Measurements from ENCODE around the gene RAD18. TPM values are rescaled to one million over a fixed set of nuclear protein-coding genes. Genes with fewer than 3 reads are reported as not detected.

RAD18 gene
- total RNA-seq, 1 donor from 2014 or later: 38.3 TPM

- DNase-seq (ENCODE audit: low spot score): no peak
Measured at GRCh38 chr3:8837162-8837561, 126.1 kb downstream of the RAD18 start.

- DNase-seq (ENCODE audit: low spot score): no peak
Measured at GRCh38 chr3:8836096-8836495, 127.2 kb downstream of the RAD18 start.

- DNase-seq (ENCODE audit: low spot score): no peak
Measured at GRCh38 chr3:8835385-8835784, 127.9 kb downstream of the RAD18 start.

- DNase-seq (ENCODE audit: low spot score): no peak
Measured at GRCh38 chr3:8834974-8835373, 128.3 kb downstream of the RAD18 start.

- no peak for DNase-seq (ENCODE audit: low spot score)
Measured at GRCh38 chr3:8827641-8828040, 135.6 kb downstream of the RAD18 start.

Other genes starting within 250 kb of the RAD18 start
- not detected for gene CAV3, start 229.7 kb downstream of the RAD18 start, total RNA-seq (ENCODE audit: insufficient read depth, low replicate concordance)
- gene OXTR, start 193.9 kb downstream of the RAD18 start, total RNA-seq (ENCODE audit: insufficient read depth, low replicate concordance): 57.5 TPM

All from umbilical cord (tissue), 2 donors.